Embryonic facial prominence (tissue), 1 donor: ENCODE measurements around the gene IL1RAPL2.

ENCODE experiments used
- DNase-seq: peaks from one replicate; pipeline ENCODE4 v3.0.0-alpha.2; 2016; ENCODE audit errors: extremely low spot score

IL1RAPL2 gene

GRCh38 chrX:105461016-105461415, 895.0 kb downstream of the IL1RAPL2 start:
- no peak for DNase-seq

- no peak for DNase-seq
Observed at GRCh38 chrX:105462186-105462585, 896.2 kb downstream of the IL1RAPL2 start.

- DNase-seq: no peak
Observed at GRCh38 chrX:105463473-105463872, 897.5 kb downstream of the IL1RAPL2 start.

GRCh38 chrX:105464618-105465017, 898.6 kb downstream of the IL1RAPL2 start:
- no peak for DNase-seq

- no peak for DNase-seq
Observed at GRCh38 chrX:105468741-105469140, 902.7 kb downstream of the IL1RAPL2 start.

GRCh38 chrX:105471597-105471996, 905.6 kb downstream of the IL1RAPL2 start:
- DNase-seq: no peak

GRCh38 chrX:105475801-105476200, 909.8 kb downstream of the IL1RAPL2 start:
- DNase-seq: no peak

GRCh38 chrX:105477351-105477750, 911.4 kb downstream of the IL1RAPL2 start:
- no peak for DNase-seq

GRCh38 chrX:105480646-105481310, 914.8 kb downstream of the IL1RAPL2 start:
- DNase-seq: no peak

- DNase-seq: no peak
Observed at GRCh38 chrX:105483011-105483410, 917.0 kb downstream of the IL1RAPL2 start.

- DNase-seq: no peak
Observed at GRCh38 chrX:105488716-105489115, 922.7 kb downstream of the IL1RAPL2 start.

GRCh38 chrX:105495376-105495775, 929.4 kb downstream of the IL1RAPL2 start:
- no peak for DNase-seq

- no peak for DNase-seq
Observed at GRCh38 chrX:105502336-105502735, 936.3 kb downstream of the IL1RAPL2 start.

GRCh38 chrX:105515561-105515960, 949.6 kb downstream of the IL1RAPL2 start:
- no peak for DNase-seq

- no peak for DNase-seq
Observed at GRCh38 chrX:105526431-105526830, 960.4 kb downstream of the IL1RAPL2 start.

- no peak for DNase-seq
Observed at GRCh38 chrX:105527759-105528158, 961.8 kb downstream of the IL1RAPL2 start.

- no peak for DNase-seq
Observed at GRCh38 chrX:105533951-105534350, 968.0 kb downstream of the IL1RAPL2 start.

- DNase-seq: no peak
Observed at GRCh38 chrX:105543283-105543682, 977.3 kb downstream of the IL1RAPL2 start.

- DNase-seq: no peak
Observed at GRCh38 chrX:105550043-105550663, 984.2 kb downstream of the IL1RAPL2 start.

GRCh38 chrX:105552395-105552794, 986.4 kb downstream of the IL1RAPL2 start:
- no peak for DNase-seq

GRCh38 chrX:105553118-105553517, 987.1 kb downstream of the IL1RAPL2 start:
- no peak for DNase-seq

- no peak for DNase-seq
Observed at GRCh38 chrX:105564501-105564900, 998.5 kb downstream of the IL1RAPL2 start.

- no peak for DNase-seq
Observed at GRCh38 chrX:105565856-105566255, 999.9 kb downstream of the IL1RAPL2 start.

GRCh38 chrX:105567082-105567481, 1001.1 kb downstream of the IL1RAPL2 start:
- DNase-seq: no peak
